ENCODE results near the gene TSPAN18.
A peak's percentile ranks its signal among the peaks of the same experiment; 100 is the strongest.

The TSPAN18 gene

GRCh38 chr11:44709281-44709562, 17.5 kb upstream of the TSPAN18 start:
- DNase-seq (ENCODE audit: low read depth) = peak; percentile 31
- TF ChIP-seq CTCF (conservative IDR thresholded peaks at IDR 0.05; ENCODE audit: control insufficient read depth, insufficient read depth, low read depth, low read length) = no peak
- no peak overlapping the region for H3K4me3 ChIP-seq (ENCODE audit: control insufficient read depth, low read depth, low read length)

GRCh38 chr11:44709966-44710365, 16.8 kb upstream of the TSPAN18 start:
- H3K4me3 ChIP-seq (ENCODE audit: control insufficient read depth, low read depth, low read length) = no peak overlapping the region
- peak; percentile 57 for DNase-seq (ENCODE audit: low read depth)
- TF ChIP-seq CTCF (conservative IDR thresholded peaks at IDR 0.05; ENCODE audit: control insufficient read depth, insufficient read depth, low read depth, low read length) = no peak

DNA sequence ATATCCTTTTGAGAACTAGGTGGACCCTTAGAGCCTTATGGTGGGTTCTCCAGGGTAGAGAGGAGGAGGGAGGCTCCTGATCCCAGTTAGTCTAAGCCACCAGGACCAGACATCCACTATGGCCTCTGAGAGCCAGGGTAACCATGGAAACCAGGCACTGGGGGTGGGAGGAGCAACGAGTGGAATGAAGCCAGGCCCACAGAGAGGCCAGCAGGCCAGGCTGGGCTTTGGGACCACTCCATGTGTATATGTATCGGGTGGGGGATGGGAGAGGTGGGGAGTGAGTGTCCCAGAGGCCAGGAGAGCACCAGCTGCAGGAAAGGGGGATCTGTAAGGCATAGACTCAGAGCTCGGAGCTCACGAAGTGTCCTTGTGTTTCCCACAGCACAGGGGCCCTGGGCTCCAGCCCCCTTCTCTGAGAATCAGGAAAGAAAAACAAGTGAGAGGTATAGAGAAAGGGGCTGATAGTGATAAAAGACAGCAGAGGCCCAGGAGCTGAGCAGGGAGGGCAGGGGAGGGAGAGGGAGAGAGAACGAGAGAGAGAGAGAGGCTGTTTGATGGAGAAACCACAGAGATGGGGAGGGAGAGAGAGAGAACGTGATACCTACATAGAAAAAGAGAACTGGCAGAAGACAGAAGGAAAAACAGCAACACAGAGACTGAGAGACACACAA, 15.5 kb upstream of the TSPAN18 start:
- TF ChIP-seq CTCF (conservative IDR thresholded peaks at IDR 0.05; ENCODE audit: control insufficient read depth, insufficient read depth, low read depth, low read length) = no peak
- no peak overlapping the region for H3K4me3 ChIP-seq (ENCODE audit: control insufficient read depth, low read depth, low read length)

DNA sequence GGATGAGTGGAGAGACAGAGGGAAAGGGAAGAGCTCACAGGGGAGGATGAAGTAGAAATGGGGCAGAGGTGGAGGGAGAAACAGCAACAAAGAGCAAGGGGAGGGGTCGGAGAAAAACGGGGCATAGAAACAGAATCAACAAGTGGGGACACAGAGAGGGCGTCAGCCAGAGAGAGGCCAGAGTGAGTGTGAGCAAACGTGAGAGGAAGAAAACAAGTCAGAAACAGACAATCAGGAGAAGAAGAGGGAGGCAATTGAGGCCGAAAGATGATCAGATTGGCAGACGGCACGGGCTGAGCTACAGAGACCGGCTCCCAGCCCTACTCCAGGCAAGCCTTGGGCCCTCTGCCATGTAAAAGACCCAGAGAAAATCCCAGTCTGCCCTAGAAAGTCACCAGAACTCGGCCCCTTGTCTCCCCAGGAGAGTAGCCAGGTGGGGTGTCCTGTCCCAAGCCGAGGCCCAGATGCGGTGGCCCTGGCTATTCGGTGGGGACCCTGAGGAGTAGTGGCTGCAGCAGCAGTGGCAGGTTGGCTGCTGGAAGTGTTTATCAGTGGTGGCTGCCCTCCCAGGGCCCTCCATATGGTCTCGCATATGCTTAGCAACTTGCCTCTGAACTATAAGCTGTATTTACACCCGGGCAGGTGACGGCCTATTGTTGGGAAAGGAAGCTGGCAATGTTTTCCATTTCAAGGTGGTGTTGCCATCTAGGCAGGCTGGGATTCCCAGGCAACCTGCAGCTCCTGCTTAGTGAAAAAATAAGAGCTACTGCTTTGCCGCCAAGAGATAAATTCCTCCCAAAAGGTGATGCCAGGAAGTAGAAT, 14.8 kb upstream of the TSPAN18 start:
- H3K4me3 ChIP-seq (ENCODE audit: control insufficient read depth, low read depth, low read length) = no peak overlapping the region
- no peak for TF ChIP-seq CTCF (conservative IDR thresholded peaks at IDR 0.05; ENCODE audit: control insufficient read depth, insufficient read depth, low read depth, low read length)
- no peak for DNase-seq (ENCODE audit: low read depth)

More for the DNA sequence above, 15.5 kb upstream of the TSPAN18 start:
- no peak for DNase-seq (ENCODE audit: low read depth)

DNA sequence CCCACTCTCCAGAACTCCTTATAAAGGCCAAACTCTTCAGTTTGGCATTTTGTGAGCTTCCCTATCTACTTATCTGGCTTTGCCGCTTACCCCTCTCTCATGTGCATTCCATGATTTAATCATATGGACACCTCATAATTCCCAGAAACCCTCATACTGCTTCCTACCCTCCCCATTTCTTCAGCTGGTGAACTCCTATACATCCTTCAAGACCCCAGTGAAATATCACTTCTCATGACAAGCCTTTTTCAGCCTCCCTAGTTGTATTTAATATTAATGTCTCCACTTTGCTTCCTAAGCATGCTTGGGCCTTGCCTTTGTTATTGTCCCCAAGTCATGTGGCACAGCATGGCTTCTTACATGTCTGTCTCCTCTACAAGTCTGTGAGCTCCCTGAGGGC, 13.7 kb upstream of the TSPAN18 start:
- no peak for DNase-seq (ENCODE audit: low read depth)
- H3K4me3 ChIP-seq (ENCODE audit: control insufficient read depth, low read depth, low read length) = no peak overlapping the region
- TF ChIP-seq CTCF (conservative IDR thresholded peaks at IDR 0.05; ENCODE audit: control insufficient read depth, insufficient read depth, low read depth, low read length) = no peak

- no peak overlapping the region for H3K4me3 ChIP-seq (ENCODE audit: control insufficient read depth, low read depth, low read length)
- no peak for TF ChIP-seq CTCF (conservative IDR thresholded peaks at IDR 0.05; ENCODE audit: control insufficient read depth, insufficient read depth, low read depth, low read length)
- DNase-seq (ENCODE audit: low read depth) = no peak
These were observed 10.5 kb upstream of the TSPAN18 start for GRCh38 chr11:44716256-44716655.

Data from fibroblast of mammary gland (primary cell).